Tibial nerve (tissue), 4 donors: ENCODE measurements around the gene ARSG. TPM values are rescaled to one million over a fixed set of nuclear protein-coding genes. Genes with fewer than 3 reads are reported as not detected.

Experiments
- DNase-seq, 2 donors: peaks; one replicate each; pipeline ENCODE4 v3.0.0-alpha.2; 2019; ENCODE audit warnings: low spot score in 2 of 2
- H3K27ac ChIP-seq, 4 donors: fragments of 200-600 bp; sonication (generic) in 3 of 4; one replicate each; pipeline ENCODE4 v1.5.1; 2017 to 2019; ENCODE audit warnings: mild to moderate bottlenecking in 1 of 4
- H3K27me3 ChIP-seq, 2 donors: fragments of 200-600 bp; sonication (generic) in 1 of 2; one replicate each; pipeline versions ENCODE4 v1.5.1 to v1.6.0; 2017 to 2019
- H3K36me3 ChIP-seq, 3 donors: fragments of 200-600 bp; sonication (generic); one replicate each; pipeline ENCODE4 v1.5.1; 2018 to 2019
- H3K4me1 ChIP-seq, 4 donors: fragments of 200-600 bp; sonication (generic) in 3 of 4; one replicate each; pipeline ENCODE4 v1.5.1; 2017 to 2019
- H3K4me3 ChIP-seq, 4 donors: fragments of 200-600 bp; sonication (generic) in 3 of 4; one replicate each; pipeline ENCODE4 v1.5.1; 2017 to 2019; ENCODE audit warnings: mild to moderate bottlenecking in 1 of 4, moderate library complexity in 1 of 4
- H3K9me3 ChIP-seq, 4 donors: fragments of 200-600 bp; sonication (generic) in 3 of 4; one replicate each; pipeline ENCODE4 v1.5.1; 2017 to 2019
- CTCF ChIP-seq, 5 experiments: fragments of 200-600 bp in 3 of 5; fragments of 450-650 bp in 2 of 5; sonication (generic) in 3 of 5; IDR thresholded peaks; one replicate each; pipeline ENCODE4 v1.5.1; 2016 to 2019; ENCODE audit warnings: antibody characterized with exemption in 5 of 5, mild to moderate bottlenecking in 3 of 5, moderate library complexity in 2 of 5
- EP300 ChIP-seq, 2 donors: sonication (generic); formaldehyde crosslinking; IDR thresholded peaks; one replicate each; pipeline ENCODE4 v1.6.1; 2017; ENCODE audit warnings: antibody characterized with exemption in 2 of 2, mild to moderate bottlenecking in 1 of 2
- POLR2A ChIP-seq, 2 donors: fragments of 450-650 bp; IDR thresholded peaks; one replicate each; pipeline ENCODE4 v1.6.1; 2017; ENCODE audit warnings: antibody characterized with exemption in 2 of 2, mild to moderate bottlenecking in 2 of 2, moderate library complexity in 2 of 2
- WGBS, 2 donors: methylation state at CpG; one replicate each; pipeline ENCODE4 v1.1.5; 2018; 5-methylcytosine and 5-hydroxymethylcytosine counted together
- total RNA-seq, 4 donors: library from RNA; depleted of rRNA; stranded (reverse); fragments of >200 nt; gene quantifications; one replicate each; pipeline ENCODE4 v1.1.0, GENCODE V29; 2016

The ARSG gene
- total RNA-seq, 4 donors from 2014 or later: 2.1 to 11.4 (median 4.1) TPM

- Histone ChIP-seq H3K27ac (peak overlapping the region in 1 of 4 donors; percentile 5), H3K9me3 (peaks cover 0 to 5% (median 0%) of the 10 kb centered on the region in 4 donors), H3K27me3 (no peaks in the 10 kb centered on the region), H3K4me1 (peaks cover 0 to 7% (median 0%) of the 10 kb centered on the region in 4 donors), H3K36me3 (no peaks in the 10 kb centered on the region), H3K4me3 (no peak overlapping the region)
- peak; percentile 45 to 47 for DNase-seq
- TF ChIP-seq POLR2A (IDR thresholded peaks at IDR 0.05) (no peak), EP300 (IDR thresholded peaks at IDR 0.05) (peak in 1 of 2 donors; percentile 60)
- 50 to 62% methylated on average over 10 of the region's 10 CpGs for WGBS, 2 donors
Observed at GRCh38 chr17:68302066-68302564, 10.8 kb downstream of the ARSG start.

- no peak for DNase-seq
- no peak overlapping the region for H3K27ac ChIP-seq
- H3K27me3 ChIP-seq: no peaks in the 10 kb centered on the region
- no peaks in the 10 kb centered on the region for H3K36me3 ChIP-seq
- peaks cover 0 to 5% (median 0%) of the 10 kb centered on the region in 4 donors for H3K9me3 ChIP-seq
- WGBS, 2 donors: 41% methylated on average over 4 of the region's 4 CpGs
- TF ChIP-seq CTCF (IDR thresholded peaks at IDR 0.05): no peak
- TF ChIP-seq EP300 (IDR thresholded peaks at IDR 0.05): no peak
- TF ChIP-seq POLR2A (IDR thresholded peaks at IDR 0.05): no peak
- H3K4me1 ChIP-seq: peaks cover 0 to 7% (median 0%) of the 10 kb centered on the region in 4 donors
- H3K4me3 ChIP-seq: no peak overlapping the region
Observed at GRCh38 chr17:68302666-68303065, 11.4 kb downstream of the ARSG start.

- TF ChIP-seq CTCF (IDR thresholded peaks at IDR 0.05): no peak
- TF ChIP-seq POLR2A (IDR thresholded peaks at IDR 0.05): no peak
- TF ChIP-seq EP300 (IDR thresholded peaks at IDR 0.05): no peak
- WGBS, 2 donors: 92 to 93% methylated on average over 6 of the region's 6 CpGs
Observed at GRCh38 chr17:68304706-68305105, 13.4 kb downstream of the ARSG start.

GRCh38 chr17:68305142-68305541 lies 13.8 kb downstream of the ARSG start:
- Histone ChIP-seq H3K27me3 (no peaks in the 10 kb centered on the region), H3K27ac (no peak overlapping the region), H3K4me3 (no peak overlapping the region), H3K9me3 (no peaks in the 10 kb centered on the region), H3K36me3 (no peaks in the 10 kb centered on the region), H3K4me1 (peaks cover 0 to 7% (median 0%) of the 10 kb centered on the region in 4 donors)
- DNase-seq: no peak
- no peak for TF ChIP-seq POLR2A (IDR thresholded peaks at IDR 0.05)
- TF ChIP-seq CTCF (IDR thresholded peaks at IDR 0.05): no peak
- no peak for TF ChIP-seq EP300 (IDR thresholded peaks at IDR 0.05)
- 73 to 76% methylated on average over 4 of the region's 4 CpGs for WGBS, 2 donors

More at GRCh38 chr17:68304706-68305105, 13.4 kb downstream of the ARSG start:
- Histone ChIP-seq H3K4me3 (no peak overlapping the region), H3K27ac (no peak overlapping the region), H3K4me1 (peaks cover 0 to 7% (median 0%) of the 10 kb centered on the region in 4 donors), H3K9me3 (no peaks in the 10 kb centered on the region), H3K36me3 (no peaks in the 10 kb centered on the region), H3K27me3 (no peaks in the 10 kb centered on the region)
- DNase-seq: no peak

DNA sequence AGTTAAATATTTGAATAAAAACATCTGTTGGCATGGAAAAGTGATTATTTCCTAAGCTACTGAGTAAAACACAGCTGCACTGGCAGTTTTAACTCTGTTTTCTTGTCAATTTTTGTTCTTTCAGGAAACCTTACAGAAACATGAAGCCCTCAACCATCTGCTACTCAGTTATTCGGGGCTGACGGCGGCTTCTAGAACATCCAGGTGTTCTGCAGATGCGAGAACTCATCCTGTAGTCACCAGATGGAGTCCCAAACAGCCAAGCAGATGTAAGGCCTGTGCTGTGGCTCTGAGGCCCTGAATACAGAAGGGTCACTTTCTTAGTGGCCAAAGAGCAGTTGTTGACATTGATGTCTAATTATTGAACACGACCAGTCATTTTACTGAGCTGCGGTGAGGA lies 15.5 kb downstream of the ARSG start:
- TF ChIP-seq CTCF (IDR thresholded peaks at IDR 0.05): no peak
- Histone ChIP-seq H3K27me3 (no peaks in the 10 kb centered on the region), H3K27ac (no peak overlapping the region), H3K4me3 (no peak overlapping the region), H3K36me3 (no peaks in the 10 kb centered on the region), H3K4me1 (peaks cover 0 to 7% (median 0%) of the 10 kb centered on the region in 4 donors), H3K9me3 (no peaks in the 10 kb centered on the region)
- DNase-seq: no peak
- 65 to 74% methylated on average over 6 of the region's 6 CpGs for WGBS, 2 donors
